GM12878 (cell line): ENCODE results near the gene C16orf92. TPM values are rescaled to one million over a fixed set of nuclear protein-coding genes. Genes with fewer than 3 reads are reported as not detected.

Experiments
- ATAC-seq: fragments of 200-7000 bp; cut with Tn5 transposase; 3 replicates; pipeline ENCODE4 v1.9.1; 2020; ENCODE audit warnings: mild to moderate bottlenecking, moderate library complexity
- BruUV-seq: library from RNA; stranded (reverse); fragments of 400-500 nt; replicated peaks from 2 replicates; lab custom pipeline; 2021; lab: Mats Ljungman, UMichigan
- CTCF ChIA-PET: fragments of 300-600 bp; sonication (Branson Sonifier 250); formaldehyde crosslinking; extraction: SDS; loops from one replicate; lab custom pipeline; 2021; ENCODE audit warnings: inconsistent platforms; lab: Yijun Ruan, JAX
- POLR2A ChIA-PET: fragments of 350-600 bp; formaldehyde crosslinking; extraction: SDS; loops from one replicate; lab custom pipeline; 2021; ENCODE audit warnings: inconsistent platforms; lab: Charles Lee
- RAD21 ChIA-PET: fragments of 300-600 bp; sonication (Branson Sonifier 250); formaldehyde crosslinking; loops from one replicate; lab custom pipeline; 2023; ENCODE audit warnings: antibody characterized with exemption; ENCODE audit not compliant: unreplicated experiment; lab: Charles Lee
- SMC1A ChIA-PET: fragments of 300-600 bp; sonication (Branson Sonifier 250); formaldehyde crosslinking; loops from one replicate; lab custom pipeline; 2023; ENCODE audit not compliant: unreplicated experiment, uncharacterized antibody; lab: Charles Lee
- DNase-seq: peaks from one replicate; pipeline ENCODE4 v3.0.0-alpha.2; 2011; ENCODE audit warnings: low read depth, low spot score
- FAIRE-seq: peaks from 3 replicates; lab custom pipeline; 2011; peaks lifted over from hg19 to GRCh38; lab: Jason Lieb, UNC
- H2AFZ ChIP-seq: 2 replicates; pipeline ENCODE4 v1.6.0; 2011; ENCODE audit warnings: low read depth, low read length, control low read depth; ENCODE audit not compliant: control insufficient read depth
- H3K27ac ChIP-seq: 2 replicates; pipeline ENCODE4 v1.5.1; 2011; ENCODE audit warnings: control low read depth; ENCODE audit not compliant: control insufficient read depth, insufficient read depth
- H3K27me3 ChIP-seq, 2 experiments: replicated peaks in 1 of 2; 2 replicates each; pipeline versions ENCODE4 v1.6.0 to v1.6.1; 2011; ENCODE audit warnings: low read length in 1 of 2; ENCODE audit not compliant: control insufficient read depth in 2 of 2, insufficient read depth in 2 of 2
- H3K36me3 ChIP-seq, 2 experiments: 2 replicates each; pipeline ENCODE4 v1.5.1; 2011; ENCODE audit warnings: low read length in 1 of 2; ENCODE audit not compliant: control insufficient read depth in 2 of 2, insufficient read depth in 2 of 2
- H3K4me1 ChIP-seq: 2 replicates; pipeline ENCODE4 v1.6.1; 2011; ENCODE audit warnings: mild to moderate bottlenecking, low read length, moderate library complexity, mixed read lengths; ENCODE audit not compliant: control insufficient read depth, insufficient read depth
- H3K4me2 ChIP-seq: 2 replicates; pipeline ENCODE4 v1.6.0; 2011; ENCODE audit warnings: control low read depth; ENCODE audit not compliant: control insufficient read depth, insufficient read depth
- H3K4me3 ChIP-seq: fragments of 200-600 bp; sonication (generic); 2 replicates; pipeline ENCODE4 v1.5.1; 2016
- H3K79me2 ChIP-seq: 2 replicates; pipeline ENCODE4 v1.6.0; 2011; ENCODE audit warnings: low read length; ENCODE audit not compliant: control insufficient read depth, insufficient read depth
- H3K9ac ChIP-seq: 2 replicates; pipeline ENCODE4 v1.8.0; 2011; ENCODE audit warnings: low read length, control low read depth, mixed read lengths; ENCODE audit not compliant: control insufficient read depth, insufficient read depth
- H3K9me3 ChIP-seq: replicated peaks from 3 replicates; pipeline ENCODE4 v1.5.1; 2011; ENCODE audit warnings: mild to moderate bottlenecking, low read length; ENCODE audit not compliant: control insufficient read depth, insufficient read depth
- H4K20me1 ChIP-seq: 2 replicates; pipeline ENCODE4 v1.6.0; 2011; ENCODE audit not compliant: control insufficient read depth, insufficient read depth
- BMI1 ChIP-seq: fragments of 450-650 bp; IDR thresholded peaks from 2 replicates; pipeline ENCODE4 v1.6.1; 2016; ENCODE audit warnings: mild to moderate bottlenecking, moderate library complexity, borderline replicate concordance
- EGR1 ChIP-seq, 2 experiments: IDR thresholded peaks; 1 replicate in 1 of 2; 2 replicates in 1 of 2; pipeline ENCODE4 v1.6.1; 2011 to 2012; ENCODE audit warnings: low read depth in 2 of 2, low read length in 2 of 2, borderline replicate concordance in 1 of 2, mild to moderate bottlenecking in 1 of 2, moderate library complexity in 1 of 2
- IKZF2 ChIP-seq, 2 experiments: fragments of 450-650 bp; IDR thresholded peaks; 2 replicates each; pipeline ENCODE4 v1.6.1; 2017; ENCODE audit warnings: mild to moderate bottlenecking in 2 of 2, moderate library complexity in 2 of 2
- IRF4 ChIP-seq: IDR thresholded peaks from 2 replicates; pipeline ENCODE4 v1.6.1; 2011; ENCODE audit warnings: low read depth, low read length
- KLF5 ChIP-seq: fragments of 450-650 bp; IDR thresholded peaks from 2 replicates; pipeline ENCODE4 v1.6.1; 2014; ENCODE audit warnings: mild to moderate bottlenecking; ENCODE audit not compliant: partially characterized antibody
- NFXL1 ChIP-seq: fragments of 450-650 bp; IDR thresholded peaks from 2 replicates; pipeline ENCODE4 v1.6.1; 2017; ENCODE audit warnings: antibody characterized with exemption, mild to moderate bottlenecking, borderline replicate concordance
- PML ChIP-seq: IDR thresholded peaks from 2 replicates; pipeline ENCODE4 v1.6.1; 2012; ENCODE audit warnings: low read length, inconsistent platforms
- POLR2AphosphoS2 ChIP-seq: IDR thresholded peaks from 2 replicates; pipeline ENCODE4 v1.6.1; 2011; ENCODE audit warnings: low read depth, mild to moderate bottlenecking, low read length, improper control_type of control experiment, moderate library complexity
- RAD21 ChIP-seq: IDR thresholded peaks from 2 replicates; pipeline ENCODE4 v1.6.1; 2011; ENCODE audit warnings: mild to moderate bottlenecking, low read depth, low read length, moderate library complexity; ENCODE audit not compliant: insufficient read depth
- RBBP5 ChIP-seq: fragments of 200-600 bp; sonication (generic); conservative IDR thresholded peaks from 2 replicates; pipeline ENCODE4 v1.6.1; 2016
- RELA ChIP-seq: fragments of 450-650 bp; IDR thresholded peaks from 2 replicates; pipeline ENCODE4 v1.8.0; 2014; ENCODE audit warnings: borderline replicate concordance; ENCODE audit not compliant: partially characterized antibody
- SREBF2 ChIP-seq: IDR thresholded peaks from 2 replicates; pipeline ENCODE4 v1.6.1; 2012; ENCODE audit warnings: mild to moderate bottlenecking, low read length
- STAT3 ChIP-seq: IDR thresholded peaks from 2 replicates; pipeline ENCODE4 v1.6.1; 2011; ENCODE audit warnings: low read depth, low read length, improper control_type of control experiment
- WGBS: methylation state at CpG from one replicate; pipeline ENCODE4 v1.1.6; 2016; ENCODE audit warnings: low lambda C conversion rate; ENCODE audit not compliant: insufficient replicate concordance, insufficient coverage; ENCODE audit errors: missing lambda C conversion rate; 5-methylcytosine and 5-hydroxymethylcytosine counted together
- in situ Hi-C: fragments of 300-500 bp; cut with MboI; formaldehyde crosslinking; loops from 9 replicates; pipeline ENCODE4 v1.14.3; 2018; ENCODE audit warnings: mixed read lengths
- intact Hi-C: fragments of 100-400 bp; cut with micrococcal nuclease; formaldehyde crosslinking; loops from one replicate; pipeline ENCODE4 v1.14.2; 2022; ENCODE audit not compliant: unreplicated experiment
- polyA plus RNA-seq, 11 experiments: library from polyadenylated mRNA; depleted of rRNA in 4 of 11; unstranded in 6 of 11; stranded (reverse) in 5 of 11; fragments of >200 nt; fragmentation: Nextera tagmentation in 4 of 11; fragmentation: Illumina TruSeq in 1 of 11; extraction: Ambion mirVana in 4 of 11; extraction: Trizol in 1 of 11; gene quantifications; 1 replicate in 1 of 11; 2 replicates in 10 of 11; pipeline versions ENCODE4 v1.2.1 to v1.2.3, GENCODE V29; 2011 to 2016; ENCODE audit warnings: inconsistent platforms in 2 of 11, missing spikeins in 2 of 11, low read depth in 1 of 11
- total RNA-seq, 4 experiments: library from RNA; depleted of rRNA in 3 of 4; stranded (reverse); fragments of >200 nt in 3 of 4; fragmentation: Illumina TruSeq in 1 of 4; extraction: Trizol in 1 of 4; gene quantifications; 2 replicates each; pipeline versions ENCODE4 v1.2.1 to v1.2.3, GENCODE V29; 2013 to 2021
- TF ChIP-seq, protein P1 (sequence below): IDR thresholded peaks from 2 replicates; pipeline ENCODE4 v1.6.1; 2011; ENCODE audit warnings: low read depth, mild to moderate bottlenecking, low read length, moderate library complexity, borderline replicate concordance; ENCODE audit errors: extremely low read depth
- TF ChIP-seq, protein P2 (sequence below): IDR thresholded peaks from 2 replicates; pipeline ENCODE4 v1.6.1; 2011; ENCODE audit warnings: borderline replicate concordance, low read depth, mild to moderate bottlenecking, moderate library complexity, mixed read lengths, low read length; ENCODE audit not compliant: insufficient read depth; ENCODE audit errors: extremely low read length
- TF ChIP-seq, protein P3 (sequence below): fragments of 150-350 bp; IDR thresholded peaks from 2 replicates; pipeline ENCODE4 v1.6.1; 2014; ENCODE audit warnings: mild to moderate bottlenecking, low read depth, low read length
- TF ChIP-seq, protein P4 (sequence below): fragments of 450-650 bp; IDR thresholded peaks from 2 replicates; pipeline ENCODE4 v1.6.1; 2017; ENCODE audit warnings: mild to moderate bottlenecking, low read depth, inconsistent platforms; ENCODE audit not compliant: poor library complexity, severe bottlenecking

Gene C16orf92
- total and polyA plus RNA-seq, 10 of the 15 experiments (the other 5 are each of a cell fraction or from before 2014, with no cell fraction given): not detected

- H3K4me3 ChIP-seq: no peak overlapping the region
- ChIA-PET SMC1A (interaction anchor here (1.0 kb wide), 1 partner anchor 10 kb away, joined by 3 read pairs; no protein-coding TSS in a partner anchor), RAD21 (interaction anchor here (1.0 kb wide), 1 partner anchor 8 kb away, joined by 3 read pairs; no protein-coding TSS in a partner anchor), CTCF (no interaction called here), POLR2A (interaction anchor here (1.1 to 1.4 kb wide), 2 partner anchors 10 to 13 kb away, joined by 3 read pairs; partner anchors contain the start of gene TAOK2)
- in situ Hi-C loops: no loop called here
- no peak overlapping the region for H3K4me2 ChIP-seq
- H3K9ac ChIP-seq: no peak overlapping the region
- H3K27ac ChIP-seq: no peak overlapping the region
- ATAC-seq (no peak), DNase-seq (no peak), FAIRE-seq (no peak)
- H3K36me3 ChIP-seq: peaks cover 18 to 45% of the 10 kb centered on the region in 2 experiments
- no TSS peak for BruUV-seq
- H4K20me1 ChIP-seq: no peaks in the 10 kb centered on the region
- H3K27me3 ChIP-seq: no peaks in the 10 kb centered on the region
- TF ChIP-seq RBBP5 (no peak), RELA (no peak), NFXL1 (no peak), IKZF2 (IDR thresholded peaks at IDR 0.05) (no peak), PML (no peak), BMI1 (no peak), STAT3 (no peak), SREBF2 (no peak), POLR2AphosphoS2 (no peak), RAD21 (no peak), EGR1 (IDR thresholded peaks at IDR 0.05; ENCODE audit: borderline replicate concordance in 1 of 2, low read depth in 2 of 2, low read length in 2 of 2) (no peak), KLF5 (no peak), IRF4 (no peak)
- TF ChIP-seq, protein P1, sequence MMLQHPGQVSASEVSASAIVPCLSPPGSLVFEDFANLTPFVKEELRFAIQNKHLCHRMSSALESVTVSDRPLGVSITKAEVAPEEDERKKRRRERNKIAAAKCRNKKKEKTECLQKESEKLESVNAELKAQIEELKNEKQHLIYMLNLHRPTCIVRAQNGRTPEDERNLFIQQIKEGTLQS: no peak
- TF ChIP-seq, protein P2, sequence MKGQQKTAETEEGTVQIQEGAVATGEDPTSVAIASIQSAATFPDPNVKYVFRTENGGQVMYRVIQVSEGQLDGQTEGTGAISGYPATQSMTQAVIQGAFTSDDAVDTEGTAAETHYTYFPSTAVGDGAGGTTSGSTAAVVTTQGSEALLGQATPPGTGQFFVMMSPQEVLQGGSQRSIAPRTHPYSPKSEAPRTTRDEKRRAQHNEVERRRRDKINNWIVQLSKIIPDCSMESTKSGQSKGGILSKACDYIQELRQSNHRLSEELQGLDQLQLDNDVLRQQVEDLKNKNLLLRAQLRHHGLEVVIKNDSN: no peak
- TF ChIP-seq, protein P3, sequence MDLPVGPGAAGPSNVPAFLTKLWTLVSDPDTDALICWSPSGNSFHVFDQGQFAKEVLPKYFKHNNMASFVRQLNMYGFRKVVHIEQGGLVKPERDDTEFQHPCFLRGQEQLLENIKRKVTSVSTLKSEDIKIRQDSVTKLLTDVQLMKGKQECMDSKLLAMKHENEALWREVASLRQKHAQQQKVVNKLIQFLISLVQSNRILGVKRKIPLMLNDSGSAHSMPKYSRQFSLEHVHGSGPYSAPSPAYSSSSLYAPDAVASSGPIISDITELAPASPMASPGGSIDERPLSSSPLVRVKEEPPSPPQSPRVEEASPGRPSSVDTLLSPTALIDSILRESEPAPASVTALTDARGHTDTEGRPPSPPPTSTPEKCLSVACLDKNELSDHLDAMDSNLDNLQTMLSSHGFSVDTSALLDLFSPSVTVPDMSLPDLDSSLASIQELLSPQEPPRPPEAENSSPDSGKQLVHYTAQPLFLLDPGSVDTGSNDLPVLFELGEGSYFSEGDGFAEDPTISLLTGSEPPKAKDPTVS: no peak
- TF ChIP-seq, protein P4, sequence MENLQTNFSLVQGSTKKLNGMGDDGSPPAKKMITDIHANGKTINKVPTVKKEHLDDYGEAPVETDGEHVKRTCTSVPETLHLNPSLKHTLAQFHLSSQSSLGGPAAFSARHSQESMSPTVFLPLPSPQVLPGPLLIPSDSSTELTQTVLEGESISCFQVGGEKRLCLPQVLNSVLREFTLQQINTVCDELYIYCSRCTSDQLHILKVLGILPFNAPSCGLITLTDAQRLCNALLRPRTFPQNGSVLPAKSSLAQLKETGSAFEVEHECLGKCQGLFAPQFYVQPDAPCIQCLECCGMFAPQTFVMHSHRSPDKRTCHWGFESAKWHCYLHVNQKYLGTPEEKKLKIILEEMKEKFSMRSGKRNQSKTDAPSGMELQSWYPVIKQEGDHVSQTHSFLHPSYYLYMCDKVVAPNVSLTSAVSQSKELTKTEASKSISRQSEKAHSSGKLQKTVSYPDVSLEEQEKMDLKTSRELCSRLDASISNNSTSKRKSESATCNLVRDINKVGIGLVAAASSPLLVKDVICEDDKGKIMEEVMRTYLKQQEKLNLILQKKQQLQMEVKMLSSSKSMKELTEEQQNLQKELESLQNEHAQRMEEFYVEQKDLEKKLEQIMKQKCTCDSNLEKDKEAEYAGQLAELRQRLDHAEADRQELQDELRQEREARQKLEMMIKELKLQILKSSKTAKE: no peak
- H3K9me3 ChIP-seq: no peaks in the 10 kb centered on the region
- H3K4me1 ChIP-seq: no peaks in the 10 kb centered on the region
- no peaks in the 10 kb centered on the region for H3K79me2 ChIP-seq
- no peak overlapping the region for H2AFZ ChIP-seq
- intact Hi-C loops: no loop called here
- WGBS: over 99% methylated on average over 20 of the region's 20 CpGs
Measured at GRCh38 chr16:29986231-29986630, 36.8 kb upstream of the C16orf92 start.
